Measurements from ENCODE around the gene TSACC.

DNA sequence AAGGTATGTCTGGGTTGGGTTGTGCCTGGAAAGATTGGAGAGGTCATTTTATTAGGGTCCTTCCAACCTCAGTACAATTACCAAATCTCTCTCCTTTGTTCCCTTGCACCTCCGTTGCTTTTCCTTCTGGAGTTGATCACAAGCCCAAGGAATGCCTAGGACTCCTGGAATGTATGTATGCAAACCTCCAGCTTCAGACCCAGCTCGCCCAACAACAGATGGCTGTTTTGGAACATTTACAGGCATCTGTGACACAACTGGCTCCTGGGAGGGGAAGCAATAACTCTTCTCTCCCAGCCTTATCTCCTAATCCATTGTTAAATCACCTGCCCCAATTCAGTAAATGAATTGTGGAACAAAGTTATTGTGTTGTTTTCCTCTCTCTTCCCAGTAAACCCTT is 8.3 kb downstream of the TSACC start:
- no peak for TF ChIP-seq EZH2phosphoT487 (IDR thresholded peaks at IDR 0.05; ENCODE audit: borderline replicate concordance, low read length)
- TF ChIP-seq CTCF (IDR thresholded peaks at IDR 0.05; ENCODE audit: low read depth, low read length, poor library complexity, severe bottlenecking), result no peak
